Ishikawa (cell line): ENCODE measurements around the gene KISS1R.

ENCODE experiments used
- CEBPB ChIP-seq: IDR thresholded peaks from 2 replicates; pipeline ENCODE4 v1.6.1; 2012
- CREB1 ChIP-seq: IDR thresholded peaks from 2 replicates; pipeline ENCODE4 v1.6.1; 2012; ENCODE audit warnings: low read depth
- EGR1 ChIP-seq: IDR thresholded peaks from 2 replicates; pipeline ENCODE4 v1.6.1; 2012
- EP300 ChIP-seq: IDR thresholded peaks from 2 replicates; pipeline ENCODE4 v1.6.1; 2012; ENCODE audit warnings: borderline replicate concordance
- FOXM1 ChIP-seq: IDR thresholded peaks from 2 replicates; pipeline ENCODE4 v1.6.1; 2012; ENCODE audit warnings: low read depth, borderline replicate concordance
- MAX ChIP-seq: IDR thresholded peaks from 2 replicates; pipeline ENCODE4 v1.6.1; 2012
- NFIC ChIP-seq: IDR thresholded peaks from 2 replicates; pipeline ENCODE4 v1.6.1; 2012
- RAD21 ChIP-seq: IDR thresholded peaks from 2 replicates; pipeline ENCODE4 v1.6.1; 2012; ENCODE audit warnings: low read depth
- REST ChIP-seq: IDR thresholded peaks from 2 replicates; pipeline ENCODE4 v1.6.1; 2012; ENCODE audit warnings: low read depth, mild to moderate bottlenecking
- TAF1 ChIP-seq: IDR thresholded peaks from 2 replicates; pipeline ENCODE4 v1.6.1; 2012; ENCODE audit warnings: low read depth, mild to moderate bottlenecking
- TCF12 ChIP-seq: IDR thresholded peaks from 2 replicates; pipeline ENCODE4 v1.6.1; 2012; ENCODE audit warnings: low read depth
- TEAD4 ChIP-seq: IDR thresholded peaks from 2 replicates; pipeline ENCODE4 v1.6.1; 2012
- USF1 ChIP-seq: IDR thresholded peaks from 2 replicates; pipeline ENCODE4 v1.6.1; 2012
- YY1 ChIP-seq: IDR thresholded peaks from 2 replicates; pipeline ENCODE4 v1.6.1; 2012; ENCODE audit warnings: low read depth
- ZBTB7A ChIP-seq: IDR thresholded peaks from 2 replicates; pipeline ENCODE4 v1.6.1; 2012; ENCODE audit warnings: low read depth

The KISS1R gene

GRCh38 chr19:938233-938923, 21.2 kb downstream of the KISS1R start:
- TF ChIP-seq ZBTB7A (no peak), USF1 (peak; percentile 35), YY1 (no peak), REST (no peak), EP300 (no peak)

GRCh38 chr19:939439-939838, 22.3 kb downstream of the KISS1R start:
- no peak for TF ChIP-seq CREB1
- no peak for TF ChIP-seq EGR1
- TF ChIP-seq TEAD4, result no peak
- no peak for TF ChIP-seq FOXM1
- TF ChIP-seq ZBTB7A, result no peak
- no peak for TF ChIP-seq TAF1
- no peak for TF ChIP-seq REST
- TF ChIP-seq YY1, result no peak
- no peak for TF ChIP-seq CEBPB
- no peak for TF ChIP-seq MAX
- no peak for TF ChIP-seq EP300
- TF ChIP-seq USF1, result no peak
- no peak for TF ChIP-seq RAD21
- TF ChIP-seq NFIC, result no peak
- no peak for TF ChIP-seq TCF12

- TF ChIP-seq TCF12 (no peak), EGR1 (no peak), FOXM1 (no peak), TAF1 (no peak), TEAD4 (no peak), CEBPB (no peak), YY1 (no peak), RAD21 (no peak), EP300 (no peak), ZBTB7A (no peak), MAX (no peak), REST (no peak)
Observed at GRCh38 chr19:939922-940321, 22.8 kb downstream of the KISS1R start.

GRCh38 chr19:940591-941291, 23.6 kb downstream of the KISS1R start:
- TF ChIP-seq CREB1 (no peak), EP300 (peak; percentile 78; the same call in 1 of the 2 replicates), USF1 (no peak), REST (no peak), MAX (peak; percentile 73), TCF12 (peak; percentile 91), TEAD4 (peak; percentile 11; the same call in 1 of the 2 replicates), RAD21 (no peak), ZBTB7A (peak; percentile 71; the same call in 1 of the 2 replicates), YY1 (no peak), CEBPB (no peak; the same call in 1 of the 2 replicates), EGR1 (no peak), TAF1 (no peak), FOXM1 (no peak), NFIC (peak; percentile 99)
